MM.1S (cell line): Measurements from ENCODE around the gene TMEM45B.
"Not testable (repeated sequence)": the region's sequence is repeated elsewhere in the genome, so short reads cannot be mapped to it uniquely, and the experiment has no call there.

ENCODE experiments used
- EZH2 ChIP-seq: fragments of 300-600 bp; sonication (generic); optimal IDR thresholded peaks from 2 replicates; pipeline ENCODE3; 2017; ENCODE audit warnings: low read depth, mild to moderate bottlenecking, antibody characterized with exemption, low read length, mixed read lengths
- EZH2phosphoT487 ChIP-seq: fragments of 300-600 bp; sonication (generic); IDR thresholded peaks from 2 replicates; pipeline ENCODE4 v1.6.1; 2018; ENCODE audit warnings: antibody characterized with exemption, low read length
- TF ChIP-seq, protein P1 (sequence below): fragments of 300-600 bp; sonication (generic); IDR thresholded peaks from 2 replicates; pipeline ENCODE4 v1.5.1; 2016; ENCODE audit warnings: antibody characterized with exemption, low read length, mixed read lengths

DNA sequence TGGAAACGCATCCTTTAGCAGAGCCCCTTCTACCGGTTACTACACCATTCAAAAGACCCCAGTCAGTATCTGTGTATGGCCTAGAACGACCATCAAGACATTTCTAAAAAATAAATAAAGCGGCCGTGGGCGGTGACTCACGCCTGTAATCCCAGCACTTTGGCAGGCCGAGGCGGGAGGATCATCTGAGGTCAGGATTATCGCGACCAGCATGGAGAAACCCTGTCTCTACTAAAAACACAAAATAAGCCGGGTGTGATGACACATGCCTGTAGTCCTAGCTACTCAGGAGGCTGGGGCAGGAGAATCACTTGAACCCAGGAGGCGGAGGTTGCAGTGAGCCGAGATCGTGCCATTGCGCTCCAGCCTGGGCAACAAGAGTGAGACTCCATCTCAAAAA is 53.0 kb downstream of the TMEM45B start:
- TF ChIP-seq, protein P1, sequence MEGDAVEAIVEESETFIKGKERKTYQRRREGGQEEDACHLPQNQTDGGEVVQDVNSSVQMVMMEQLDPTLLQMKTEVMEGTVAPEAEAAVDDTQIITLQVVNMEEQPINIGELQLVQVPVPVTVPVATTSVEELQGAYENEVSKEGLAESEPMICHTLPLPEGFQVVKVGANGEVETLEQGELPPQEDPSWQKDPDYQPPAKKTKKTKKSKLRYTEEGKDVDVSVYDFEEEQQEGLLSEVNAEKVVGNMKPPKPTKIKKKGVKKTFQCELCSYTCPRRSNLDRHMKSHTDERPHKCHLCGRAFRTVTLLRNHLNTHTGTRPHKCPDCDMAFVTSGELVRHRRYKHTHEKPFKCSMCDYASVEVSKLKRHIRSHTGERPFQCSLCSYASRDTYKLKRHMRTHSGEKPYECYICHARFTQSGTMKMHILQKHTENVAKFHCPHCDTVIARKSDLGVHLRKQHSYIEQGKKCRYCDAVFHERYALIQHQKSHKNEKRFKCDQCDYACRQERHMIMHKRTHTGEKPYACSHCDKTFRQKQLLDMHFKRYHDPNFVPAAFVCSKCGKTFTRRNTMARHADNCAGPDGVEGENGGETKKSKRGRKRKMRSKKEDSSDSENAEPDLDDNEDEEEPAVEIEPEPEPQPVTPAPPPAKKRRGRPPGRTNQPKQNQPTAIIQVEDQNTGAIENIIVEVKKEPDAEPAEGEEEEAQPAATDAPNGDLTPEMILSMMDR = not testable (repeated sequence)
- TF ChIP-seq EZH2, EZH2phosphoT487: not testable (repeated sequence)
